Left renal pelvis (tissue), 4 donors: Measurements from ENCODE around the gene F2RL1. TPM values are rescaled to one million over a fixed set of nuclear protein-coding genes. Genes with fewer than 3 reads are reported as not detected.

Source experiments
- polyA plus RNA-seq, 4 donors: library from polyadenylated mRNA; unstranded; fragments of 120-200 nt; gene quantifications; one replicate each; pipeline ENCODE4 v1.2.1, GENCODE V29; 2013; ENCODE audit not compliant: insufficient read length in 4 of 4

F2RL1 gene
- polyA plus RNA-seq, 4 donors, result 1.0 to 37.8 (median 33.2) TPM

Other genes starting within 250 kb of the F2RL1 start
- gene F2RL2, start 195.6 kb upstream of the F2RL1 start, polyA plus RNA-seq, result under 1 TPM; 0.44 to 0.49 (median 0.48) TPM
- 10 to 100 TPM; 44.0 to 62.4 (median 57.9) TPM for gene F2R, start 102.9 kb upstream of the F2RL1 start, polyA plus RNA-seq
- gene S100Z, start 31.0 kb downstream of the F2RL1 start, polyA plus RNA-seq, result under 1 TPM; 0.16 to 0.46 (median 0.20) TPM
- 10 to 100 TPM in 3 of 4 donors, 1 to 10 TPM in 1; 6.4 to 24.2 (median 20.6) TPM for gene CRHBP, start 134.0 kb downstream of the F2RL1 start, polyA plus RNA-seq
- gene AGGF1, start 211.4 kb downstream of the F2RL1 start, polyA plus RNA-seq, result 10 to 100 TPM; 24.5 to 39.5 (median 32.7) TPM